AG09319 (cell line): ENCODE results near the gene ALG9.

Experiments used
- DNase-seq: peaks from one replicate; pipeline ENCODE4 v3.0.0-alpha.2; 2010; ENCODE audit warnings: low read depth; ENCODE audit errors: extremely low read depth
- CTCF ChIP-seq: IDR thresholded peaks from 2 replicates; pipeline ENCODE4 v1.5.1; 2011; ENCODE audit warnings: low read depth, mild to moderate bottlenecking, inconsistent platforms, low read length, moderate library complexity

Gene ALG9

GRCh38 chr11:111913997-111914396 is 42.6 kb upstream of the ALG9 start:
- DNase-seq = peak; percentile 43
- no peak for TF ChIP-seq CTCF

- no peak for TF ChIP-seq CTCF
- DNase-seq = no peak
These were observed 41.9 kb upstream of the ALG9 start for GRCh38 chr11:111913031-111913861.

GRCh38 chr11:111912535-111912934 is 41.2 kb upstream of the ALG9 start, which contains the start of gene HSPB2:
TSS of gene HSPB2 (plus strand) at chr11:111912734. CDS start at chr11:111912830, 96 bp downstream.
- no peak for DNase-seq
- TF ChIP-seq CTCF = no peak

GRCh38 chr11:111911563-111912401 is 40.4 kb upstream of the ALG9 start, which contains the start of gene CRYAB:
TSS of gene CRYAB (minus strand) at chr11:111911770. CDS start at chr11:111911724, 46 bp downstream.
- TF ChIP-seq CTCF = no peak
- DNase-seq = peak; percentile 72

GRCh38 chr11:111910676-111911562 is 39.5 kb upstream of the ALG9 start:
- TF ChIP-seq CTCF = no peak
- DNase-seq = no peak

- DNase-seq = no peak
- no peak for TF ChIP-seq CTCF
These were observed 38.0 kb upstream of the ALG9 start for GRCh38 chr11:111909378-111909777.
